NB4 (cell line): ENCODE results near the gene B3GNT9.
"Not testable (repeated sequence)": the region's sequence is repeated elsewhere in the genome, so short reads cannot be mapped to it uniquely, and the experiment has no call there.

Source experiments
- DNase-seq: peaks from one replicate; pipeline ENCODE4 v3.0.0; 2010; ENCODE audit warnings: low read depth
- H3K4me3 ChIP-seq: one replicate; pipeline ENCODE4 v1.5.1; 2011; ENCODE audit warnings: mild to moderate bottlenecking, low read depth, low read length, moderate library complexity
- MAX ChIP-seq: IDR thresholded peaks from 2 replicates; pipeline ENCODE4 v1.6.1; 2011; ENCODE audit warnings: low read depth, low read length
- MYC ChIP-seq: IDR thresholded peaks from 2 replicates; pipeline ENCODE4 v1.6.1; 2011; ENCODE audit warnings: low read depth, low read length
- POLR2A ChIP-seq: IDR thresholded peaks from 2 replicates; pipeline ENCODE4 v1.6.1; 2011; ENCODE audit warnings: mild to moderate bottlenecking; ENCODE audit not compliant: insufficient read length; ENCODE audit errors: extremely low read depth
- TF ChIP-seq, protein P1 (sequence below): IDR thresholded peaks from one replicate; pipeline ENCODE4 v1.5.1; 2012; ENCODE audit warnings: low read depth, low read length

The B3GNT9 gene

DNA sequence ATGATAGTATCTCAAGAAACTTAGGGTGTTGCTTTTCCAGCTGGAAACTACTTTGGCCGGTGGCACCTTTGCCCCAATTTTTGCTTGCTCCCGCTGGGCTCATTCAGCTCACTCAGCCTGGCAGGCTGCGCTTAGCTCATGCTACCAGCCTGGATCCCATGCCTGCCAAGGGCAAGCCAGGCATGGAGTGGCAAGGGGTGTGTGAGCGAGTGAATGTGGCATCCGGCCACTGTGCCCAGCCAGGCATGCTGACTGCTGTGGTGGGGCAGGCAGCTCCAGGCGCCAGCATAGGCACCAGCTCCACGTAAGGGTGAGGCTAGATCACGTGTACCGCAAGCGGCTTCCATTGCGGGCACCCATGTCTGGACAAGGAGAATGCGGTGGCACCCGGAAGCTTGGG is 9.4 kb downstream of the B3GNT9 start:
- no peak overlapping the region for H3K4me3 ChIP-seq
- no peak for DNase-seq
- TF ChIP-seq MYC: no peak
- TF ChIP-seq, protein P1, sequence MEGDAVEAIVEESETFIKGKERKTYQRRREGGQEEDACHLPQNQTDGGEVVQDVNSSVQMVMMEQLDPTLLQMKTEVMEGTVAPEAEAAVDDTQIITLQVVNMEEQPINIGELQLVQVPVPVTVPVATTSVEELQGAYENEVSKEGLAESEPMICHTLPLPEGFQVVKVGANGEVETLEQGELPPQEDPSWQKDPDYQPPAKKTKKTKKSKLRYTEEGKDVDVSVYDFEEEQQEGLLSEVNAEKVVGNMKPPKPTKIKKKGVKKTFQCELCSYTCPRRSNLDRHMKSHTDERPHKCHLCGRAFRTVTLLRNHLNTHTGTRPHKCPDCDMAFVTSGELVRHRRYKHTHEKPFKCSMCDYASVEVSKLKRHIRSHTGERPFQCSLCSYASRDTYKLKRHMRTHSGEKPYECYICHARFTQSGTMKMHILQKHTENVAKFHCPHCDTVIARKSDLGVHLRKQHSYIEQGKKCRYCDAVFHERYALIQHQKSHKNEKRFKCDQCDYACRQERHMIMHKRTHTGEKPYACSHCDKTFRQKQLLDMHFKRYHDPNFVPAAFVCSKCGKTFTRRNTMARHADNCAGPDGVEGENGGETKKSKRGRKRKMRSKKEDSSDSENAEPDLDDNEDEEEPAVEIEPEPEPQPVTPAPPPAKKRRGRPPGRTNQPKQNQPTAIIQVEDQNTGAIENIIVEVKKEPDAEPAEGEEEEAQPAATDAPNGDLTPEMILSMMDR: no peak
- no peak for TF ChIP-seq MAX
- TF ChIP-seq POLR2A: no peak

- no peak for DNase-seq
- TF ChIP-seq, protein P1: no peak
- TF ChIP-seq MAX: no peak
- TF ChIP-seq POLR2A: no peak
- H3K4me3 ChIP-seq: no peak overlapping the region
Observed at GRCh38 chr16:67137605-67138004, 13.2 kb downstream of the B3GNT9 start.

DNA sequence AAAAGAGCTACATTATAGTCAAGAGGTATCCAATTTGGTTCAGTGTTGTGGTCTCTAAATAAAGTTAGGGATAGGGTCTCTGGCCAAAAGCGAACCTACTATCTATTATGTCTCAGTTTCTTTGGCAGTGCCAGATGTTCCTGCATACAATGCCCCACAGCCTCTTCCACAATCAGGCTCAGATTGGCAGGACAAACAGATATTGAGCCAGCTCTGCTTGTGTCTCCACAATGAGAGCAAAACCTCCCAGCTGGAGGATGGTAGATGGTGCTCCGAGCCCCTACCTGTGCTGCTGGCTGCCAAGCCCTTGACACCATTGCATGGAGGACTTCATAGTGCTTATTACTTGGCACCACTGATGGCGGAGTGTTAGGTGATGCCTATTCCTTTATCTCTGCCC is 21.4 kb downstream of the B3GNT9 start:
- TF ChIP-seq, protein P1: no peak
- TF ChIP-seq POLR2A: no peak
- TF ChIP-seq MYC: no peak
- no peak for TF ChIP-seq MAX
- H3K4me3 ChIP-seq: no peak overlapping the region
- DNase-seq: no peak

- TF ChIP-seq MYC (no peak), MAX (no peak), POLR2A (no peak)
- TF ChIP-seq, protein P1: no peak
- no peak overlapping the region for H3K4me3 ChIP-seq
- DNase-seq: no peak
Observed at GRCh38 chr16:67128887-67129286, 21.9 kb downstream of the B3GNT9 start.

DNA sequence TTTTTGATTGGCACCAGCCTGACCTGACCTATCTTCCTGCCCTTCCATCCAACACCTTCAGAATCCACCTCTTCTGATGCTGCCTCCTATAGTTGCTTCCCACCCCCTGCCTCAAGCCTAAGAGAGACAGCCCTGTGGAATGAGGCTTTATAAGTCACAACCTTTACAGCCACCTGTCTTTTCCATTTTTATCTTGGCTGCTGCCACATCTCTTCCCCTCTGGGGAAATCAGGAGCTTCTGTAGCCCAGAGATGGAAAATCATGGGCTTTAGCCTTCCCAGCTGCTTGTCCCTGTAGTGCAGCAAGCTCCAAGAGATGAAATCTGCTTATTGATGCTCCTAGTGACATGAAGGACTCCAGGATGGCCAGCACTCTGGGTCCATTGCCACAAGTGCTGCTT is 22.4 kb downstream of the B3GNT9 start:
- TF ChIP-seq MAX (no peak), MYC (no peak), POLR2A (no peak)
- TF ChIP-seq, protein P1: no peak
- H3K4me3 ChIP-seq: no peak overlapping the region
- DNase-seq: no peak

DNA sequence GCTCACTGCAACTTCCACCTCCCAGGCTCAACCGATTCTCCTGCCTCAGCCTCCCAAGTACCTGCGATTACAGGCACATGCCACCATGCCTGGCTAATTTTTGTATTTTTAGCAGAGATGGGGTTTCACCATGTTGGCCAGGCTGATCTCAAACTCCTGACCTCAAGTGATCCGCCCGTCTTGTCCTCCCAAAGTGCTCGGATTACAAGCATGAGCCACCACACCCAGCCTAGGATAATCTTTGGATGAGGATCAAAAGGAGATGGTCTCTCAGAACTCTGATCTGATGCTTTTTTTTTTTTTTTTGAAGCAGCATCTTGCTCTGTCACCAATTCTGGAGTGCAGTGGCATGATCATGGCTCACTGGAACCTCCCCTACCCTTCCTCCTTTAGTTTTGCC is 28.0 kb downstream of the B3GNT9 start:
- DNase-seq, H3K4me3 ChIP-seq: not testable (repeated sequence)

DNA sequence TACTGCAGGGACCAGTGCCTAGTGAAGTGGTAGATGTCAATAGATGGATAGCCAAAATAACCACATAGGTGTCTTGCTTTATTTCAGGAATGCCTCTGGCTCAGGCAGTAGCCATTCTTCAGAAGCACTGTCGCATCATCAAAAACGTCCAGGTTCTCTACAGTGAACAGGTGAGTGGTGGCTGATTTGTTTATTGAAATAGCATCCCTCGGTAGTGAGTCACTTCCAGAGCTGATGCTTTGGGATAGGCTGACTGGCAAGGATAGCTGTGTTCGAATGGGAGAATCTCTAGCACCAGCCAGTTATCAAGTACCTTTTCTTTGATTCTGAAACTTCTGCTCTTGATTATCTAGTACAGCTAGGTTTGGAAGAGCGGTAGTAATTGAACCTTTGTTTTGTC is 30.8 kb downstream of the B3GNT9 start:
- no peak for DNase-seq

More for the DNA sequence above, 30.8 kb downstream of the B3GNT9 start:
- TF ChIP-seq MYC (no peak), POLR2A (no peak), MAX (no peak)
- TF ChIP-seq, protein P1: no peak
- no peak overlapping the region for H3K4me3 ChIP-seq
